ENCODE measurements around the gene RBKS.
"Not testable (repeated sequence)": the region's sequence is repeated elsewhere in the genome, so short reads cannot be mapped to it uniquely, and the experiment has no call there.

RBKS gene

DNA sequence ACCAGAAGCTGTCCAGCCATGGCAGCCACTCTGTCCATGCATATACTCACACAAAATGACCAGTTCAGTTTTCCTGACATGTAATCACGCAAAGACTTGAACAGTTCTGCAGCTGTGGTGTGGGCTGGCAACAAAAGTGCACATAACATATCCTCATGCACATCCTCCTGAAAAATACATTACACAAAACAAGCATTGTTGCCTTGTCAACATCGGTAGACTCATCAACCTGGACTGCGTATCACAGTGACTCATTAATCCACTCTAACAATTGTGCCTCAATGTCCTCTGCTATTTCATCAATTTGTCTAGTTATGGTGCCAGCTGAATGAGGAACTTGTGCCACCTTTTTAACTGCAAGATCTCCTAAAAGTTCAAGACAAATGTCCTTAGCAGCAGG is 19.5 kb downstream of the RBKS start:
- DNase-seq: no peak

DNA sequence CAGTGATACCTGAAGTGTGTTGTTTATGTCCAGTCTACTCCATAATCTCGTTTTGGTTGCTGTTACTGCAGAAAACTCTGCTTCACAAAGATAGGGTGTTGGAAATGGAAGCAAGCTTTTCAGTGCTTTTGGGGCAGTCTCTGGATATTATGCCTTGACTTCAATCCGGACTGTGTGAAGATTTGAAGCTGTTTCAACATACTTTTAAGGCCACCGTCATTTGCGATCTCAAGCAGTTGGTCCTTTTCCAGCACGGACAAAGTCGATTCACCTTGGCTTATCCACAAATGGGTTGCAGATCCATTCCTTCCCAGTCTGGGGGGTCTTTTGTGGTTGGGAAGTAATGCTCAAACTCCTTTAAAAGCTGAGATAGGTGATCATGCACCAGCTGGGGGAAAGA is 20.4 kb downstream of the RBKS start:
- no peak for DNase-seq

DNA sequence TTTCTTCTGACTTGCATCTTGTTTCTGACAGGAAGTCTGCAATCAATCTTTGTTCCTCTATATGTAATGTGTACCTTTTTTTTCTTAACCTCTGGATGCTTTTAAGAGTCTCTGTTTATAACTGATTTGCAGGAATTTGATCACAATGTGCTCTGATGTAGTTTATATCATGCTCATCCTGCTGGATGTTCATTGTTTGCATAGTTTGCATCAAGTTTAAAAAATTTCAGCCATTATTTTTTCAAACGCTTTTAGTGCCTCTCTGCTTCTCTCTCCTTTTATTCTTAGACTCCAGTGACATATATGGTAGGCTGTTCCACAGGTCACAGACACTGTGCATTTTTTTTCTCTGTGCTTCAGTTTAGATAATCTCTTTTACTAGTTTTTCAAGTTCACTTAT is 23.9 kb downstream of the RBKS start:
- DNase-seq: no peak

DNA sequence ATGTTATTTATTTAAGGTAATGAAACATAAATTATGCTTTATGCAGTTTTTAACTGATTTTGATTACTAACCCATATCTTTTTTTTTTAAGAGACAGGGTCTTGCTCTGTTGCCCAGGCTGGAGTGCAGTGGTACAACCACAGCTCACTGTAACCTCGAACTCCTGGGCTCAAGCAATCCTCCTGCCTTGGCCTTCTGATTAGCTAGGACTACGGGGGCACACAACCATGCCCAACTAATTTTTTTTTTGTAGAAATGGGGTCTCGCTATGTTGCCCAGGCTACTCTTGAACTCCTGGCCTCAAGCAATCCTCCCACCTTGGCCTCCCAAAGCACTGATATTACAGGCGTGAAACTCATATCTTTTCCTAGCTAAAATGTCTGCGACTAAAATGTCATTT is 26.2 kb downstream of the RBKS start:
- DNase-seq: not testable (repeated sequence)

DNA sequence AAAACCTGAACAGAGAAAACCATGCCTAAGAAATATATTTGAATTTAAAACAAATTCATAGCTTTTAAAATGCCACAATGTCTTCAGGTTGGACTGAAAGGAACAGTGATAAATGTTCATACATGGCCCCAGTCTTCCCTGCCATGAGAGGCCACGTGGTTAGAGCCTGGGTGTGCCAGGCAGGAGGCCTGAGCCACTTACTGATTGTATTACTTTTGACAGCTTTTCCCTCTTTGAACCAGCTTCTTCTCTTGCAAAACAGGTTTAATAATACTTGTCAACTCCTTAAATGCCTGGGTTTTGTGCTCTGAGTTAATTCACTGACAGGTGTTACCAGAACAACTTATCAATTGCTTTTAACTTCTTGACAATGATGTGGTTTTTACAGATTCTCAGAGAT is 27.0 kb downstream of the RBKS start:
- no peak for DNase-seq

DNA sequence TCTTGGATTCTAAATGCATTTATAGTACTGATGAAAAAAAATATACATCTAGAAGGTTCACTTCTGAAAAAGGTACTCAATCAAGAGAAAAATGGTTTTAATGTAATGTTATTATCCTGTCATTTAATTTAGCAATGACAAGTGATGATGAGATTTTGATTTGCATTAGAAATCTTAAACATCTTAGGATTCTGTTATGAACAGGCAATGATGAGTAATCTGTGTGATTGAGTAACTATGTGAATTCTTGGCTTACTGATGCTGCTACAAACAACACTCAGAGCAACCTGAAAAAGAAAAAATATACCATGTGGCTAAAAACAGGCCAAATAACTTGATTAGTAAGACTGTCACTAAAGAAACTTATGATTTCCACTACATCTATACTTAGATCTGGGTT is 30.1 kb downstream of the RBKS start:
- no peak for DNase-seq

DNA sequence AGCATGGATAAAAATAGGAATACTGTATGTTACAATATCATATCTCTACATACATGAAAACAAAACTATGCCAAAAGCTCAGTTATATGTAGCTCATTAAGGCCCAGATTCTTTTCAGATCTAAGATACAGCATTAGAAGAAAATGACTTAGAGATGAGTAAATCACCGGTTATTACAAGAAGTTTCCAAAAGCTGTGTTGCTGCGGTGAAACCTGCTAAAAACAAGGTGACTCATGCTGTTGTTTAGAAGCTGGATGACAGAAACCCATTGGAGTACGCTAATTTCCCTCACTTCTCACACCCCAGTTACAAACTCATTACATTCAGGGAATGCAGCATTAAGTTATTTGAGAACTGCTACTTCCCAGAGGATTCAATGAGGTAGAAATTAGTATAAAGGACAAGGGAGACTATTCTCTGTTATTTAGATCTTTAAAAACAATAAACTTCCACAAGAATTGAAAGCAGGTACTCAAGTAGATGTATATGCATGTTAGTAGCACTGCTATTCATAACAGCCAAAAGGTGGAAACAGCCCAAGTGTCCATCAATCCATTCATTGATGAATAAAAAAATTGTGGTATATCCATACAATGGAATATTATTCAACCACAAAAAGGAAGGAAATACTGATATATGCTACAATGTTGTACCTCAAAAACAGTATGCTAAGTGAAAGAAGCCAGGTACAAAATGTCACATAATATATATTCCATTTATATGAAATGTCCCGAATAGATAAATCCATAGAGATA is 32.6 kb downstream of the RBKS start:
- no peak for DNase-seq

DNA sequence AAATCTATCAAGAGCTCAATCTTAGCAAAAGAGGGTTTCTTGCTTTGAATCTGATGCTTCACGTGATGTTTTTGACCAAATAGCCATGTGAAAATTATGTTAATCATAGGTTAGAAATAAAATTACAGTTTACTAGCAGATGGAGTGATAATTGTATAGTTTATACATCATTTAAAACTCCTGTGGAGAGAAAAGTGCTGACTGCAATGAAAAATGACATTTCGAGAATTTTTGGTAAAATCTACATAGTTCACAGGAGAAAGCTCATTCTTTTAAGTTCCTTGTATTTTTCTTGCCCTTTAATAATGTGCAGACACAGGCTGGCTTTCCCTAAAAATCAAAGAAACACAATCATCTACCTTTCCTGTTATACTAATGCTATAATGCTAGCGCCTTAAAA is 33.2 kb downstream of the RBKS start:
- no peak for DNase-seq

DNA sequence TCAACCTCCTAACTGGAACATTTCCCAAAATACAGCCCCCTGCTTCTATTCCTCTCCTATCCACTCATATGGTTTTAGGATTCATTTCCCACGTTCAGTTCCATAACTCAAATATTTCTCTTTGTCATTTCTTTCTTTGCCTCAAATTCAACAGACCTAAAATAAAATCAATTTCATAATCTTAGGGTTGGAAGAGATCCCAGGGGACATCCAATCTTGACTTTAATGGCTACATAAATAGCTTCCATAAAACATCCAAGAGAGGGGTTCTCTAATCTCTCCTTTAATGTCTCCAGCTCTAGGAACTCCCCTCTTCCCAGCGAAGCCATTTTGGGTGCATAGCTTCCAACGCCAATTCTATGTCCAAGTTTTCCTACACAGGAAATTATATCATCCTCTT is 33.8 kb downstream of the RBKS start:
- DNase-seq: no peak

DNA sequence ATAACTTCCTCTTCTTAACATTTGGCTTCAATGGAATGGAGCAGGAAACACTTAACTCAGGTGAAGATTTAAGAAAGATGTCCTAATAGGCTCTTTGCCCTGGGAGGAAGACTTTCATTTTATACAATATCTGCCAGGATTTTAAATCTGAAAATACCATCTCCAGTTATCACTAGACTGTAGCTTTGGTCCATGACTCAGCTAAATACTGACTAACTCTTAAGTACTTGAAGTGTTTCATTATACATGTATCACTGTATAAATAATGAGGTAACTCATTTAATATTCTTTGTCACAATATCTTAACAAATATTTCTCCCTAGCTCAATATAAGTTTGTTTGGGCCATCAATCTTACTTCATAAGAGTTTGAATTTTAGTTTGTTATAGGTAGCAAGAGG is 34.7 kb downstream of the RBKS start:
- no peak for DNase-seq

DNA sequence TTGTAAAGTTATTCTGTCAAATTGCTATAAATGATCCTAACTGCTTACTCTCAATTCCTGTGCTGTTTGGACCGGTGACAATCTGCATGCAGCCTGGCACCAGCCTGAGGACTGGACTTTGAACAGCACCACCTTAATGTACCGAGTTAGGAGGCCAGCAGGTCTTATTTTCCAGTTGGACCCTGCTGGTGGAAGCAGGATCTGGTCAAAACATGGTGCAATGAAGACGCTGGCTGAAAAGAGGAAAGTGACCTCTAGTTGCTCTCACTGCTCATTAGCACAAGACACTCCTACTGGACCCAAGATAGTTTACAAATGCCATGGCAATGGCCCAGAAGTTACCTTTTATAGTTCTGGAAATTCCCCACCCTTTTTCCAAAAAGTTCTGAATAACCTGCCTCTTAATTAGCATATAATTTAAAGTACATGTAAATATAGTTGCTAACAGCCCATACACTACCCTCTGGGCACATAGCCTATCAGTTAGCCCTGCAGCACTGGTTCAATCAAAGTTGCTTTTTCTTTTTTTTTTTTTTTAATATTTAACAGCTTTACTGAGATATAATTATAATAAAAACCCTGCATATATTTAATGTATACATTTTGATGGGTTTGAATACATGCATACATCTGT is 35.8 kb downstream of the RBKS start:
- DNase-seq: no peak

DNA sequence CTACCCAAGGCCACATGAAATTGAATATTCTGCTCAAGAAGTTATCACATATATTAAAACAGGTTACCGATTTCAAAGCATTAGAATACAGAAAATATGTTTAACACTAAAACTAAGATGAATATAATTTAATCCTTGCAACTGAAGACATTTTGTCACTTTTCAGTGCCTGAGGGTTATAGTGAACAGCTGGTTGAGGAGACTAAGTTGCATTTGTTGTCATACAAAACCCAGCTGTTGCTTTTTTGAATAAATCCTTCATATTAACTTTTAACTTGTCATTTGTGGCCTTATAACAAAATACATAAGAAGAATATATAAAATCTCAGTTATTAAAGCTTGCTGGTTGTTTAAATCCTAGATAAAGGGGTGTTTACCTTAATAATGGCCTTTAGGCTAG is 37.5 kb downstream of the RBKS start:
- no peak for DNase-seq

DNA sequence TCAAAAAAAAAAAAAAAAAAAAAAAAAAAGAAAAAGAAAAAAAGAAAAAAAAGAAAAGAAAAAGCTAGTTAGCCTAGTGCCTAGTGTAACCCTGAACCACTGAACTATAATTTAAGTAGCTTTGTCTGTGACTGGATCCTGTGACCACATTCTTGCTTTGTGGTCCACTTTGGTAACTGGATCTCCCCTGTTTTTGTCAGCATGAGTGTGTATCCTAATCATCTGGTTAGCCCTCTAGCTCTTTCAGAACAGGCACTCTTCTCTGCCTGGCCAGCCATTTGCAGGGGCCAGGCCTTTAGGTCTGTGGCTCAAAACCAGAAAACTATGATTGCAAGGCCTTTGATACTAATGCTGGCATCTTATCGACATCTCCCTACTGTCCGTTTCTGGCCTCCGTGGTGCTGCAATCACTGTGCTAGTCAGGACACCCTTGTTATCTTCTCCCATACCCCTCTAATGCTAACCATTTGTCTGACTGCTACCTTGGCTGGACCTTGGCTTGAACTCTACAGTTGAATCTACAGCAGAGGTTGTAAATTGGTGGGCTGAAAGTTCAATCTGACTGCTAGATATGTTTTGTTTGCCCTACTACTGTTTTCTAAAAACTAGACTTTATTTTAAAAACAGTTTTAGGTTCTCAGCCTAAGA is 40.5 kb downstream of the RBKS start:
- no peak for DNase-seq

DNA sequence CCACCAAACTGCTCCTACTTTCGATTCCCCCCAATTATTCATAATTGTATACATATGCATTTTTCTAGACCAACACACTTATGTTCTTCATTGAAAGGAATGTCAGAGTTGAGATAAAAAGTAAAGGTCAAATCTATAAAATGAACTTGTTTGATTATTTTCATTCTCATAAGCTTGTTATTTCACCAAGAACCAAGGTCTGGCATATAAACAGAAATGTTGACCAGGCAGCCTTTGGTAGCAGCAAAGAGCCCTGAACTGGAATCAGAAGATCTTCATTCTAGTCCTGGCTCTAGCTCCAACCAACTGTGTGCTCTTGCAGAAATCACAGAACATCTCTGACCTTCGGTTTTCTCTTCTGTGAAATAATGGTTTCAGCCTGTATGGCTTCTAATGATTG is 42.9 kb downstream of the RBKS start:
- no peak for DNase-seq

DNA sequence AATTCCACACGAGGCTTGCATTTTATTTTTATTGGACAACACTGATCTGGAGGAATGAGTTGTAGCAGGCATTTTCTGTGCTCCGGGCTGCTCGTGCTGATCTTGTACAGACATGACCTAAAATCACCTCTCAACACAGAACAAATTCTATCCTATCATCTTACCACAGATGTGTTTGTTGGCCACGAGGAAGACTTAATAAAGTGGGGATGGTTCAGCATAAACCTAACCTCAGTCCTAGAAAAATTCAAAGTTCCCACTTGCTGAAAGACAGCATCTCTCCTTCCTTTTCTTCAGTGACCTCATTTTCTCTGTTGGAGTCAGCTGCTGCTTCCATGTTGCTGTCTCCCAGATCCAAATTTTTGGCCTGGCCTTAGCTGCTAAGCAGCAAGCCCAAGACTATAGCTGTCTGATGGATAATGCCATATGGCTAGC is 45.3 kb downstream of the RBKS start:
- DNase-seq: no peak

DNA sequence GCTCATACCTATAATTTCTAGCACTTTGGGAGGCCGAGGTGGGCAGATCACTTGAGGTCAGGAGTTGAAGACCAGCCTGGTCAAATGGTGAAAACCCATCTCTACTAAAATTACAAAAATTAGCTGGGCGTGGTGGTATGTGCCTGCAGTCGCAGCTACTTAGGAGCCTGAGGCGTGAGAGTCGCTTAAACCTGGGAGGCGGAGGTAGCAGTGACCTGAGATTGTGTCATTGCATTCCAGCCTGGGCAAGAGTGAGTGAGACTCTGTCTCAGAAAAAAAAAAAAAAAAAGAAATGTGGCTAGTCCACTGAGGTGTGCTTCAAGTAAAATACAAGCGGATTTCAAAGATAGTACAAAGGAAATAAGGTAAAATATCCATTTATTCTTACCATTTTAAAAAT is 46.2 kb downstream of the RBKS start:
- DNase-seq: no peak

DNA sequence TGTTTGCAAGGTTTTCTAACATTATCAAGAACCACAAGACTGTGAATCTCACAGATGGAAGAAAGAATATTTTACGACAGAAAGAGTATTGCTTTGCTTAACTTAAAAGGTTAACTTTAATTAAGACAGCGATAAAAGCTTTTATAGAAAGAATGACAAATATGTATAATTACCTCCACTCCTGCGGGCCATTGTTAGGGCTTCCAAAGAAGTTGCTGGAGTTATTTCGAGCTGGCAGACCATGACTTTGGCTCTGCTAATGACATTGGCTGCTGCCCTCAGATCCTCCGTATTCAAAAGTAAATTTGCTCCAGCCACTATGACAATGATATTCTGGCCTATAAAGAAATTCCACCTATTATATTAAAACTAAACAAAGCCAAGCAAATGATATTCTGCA is 47.3 kb downstream of the RBKS start:
- DNase-seq: no peak

DNA sequence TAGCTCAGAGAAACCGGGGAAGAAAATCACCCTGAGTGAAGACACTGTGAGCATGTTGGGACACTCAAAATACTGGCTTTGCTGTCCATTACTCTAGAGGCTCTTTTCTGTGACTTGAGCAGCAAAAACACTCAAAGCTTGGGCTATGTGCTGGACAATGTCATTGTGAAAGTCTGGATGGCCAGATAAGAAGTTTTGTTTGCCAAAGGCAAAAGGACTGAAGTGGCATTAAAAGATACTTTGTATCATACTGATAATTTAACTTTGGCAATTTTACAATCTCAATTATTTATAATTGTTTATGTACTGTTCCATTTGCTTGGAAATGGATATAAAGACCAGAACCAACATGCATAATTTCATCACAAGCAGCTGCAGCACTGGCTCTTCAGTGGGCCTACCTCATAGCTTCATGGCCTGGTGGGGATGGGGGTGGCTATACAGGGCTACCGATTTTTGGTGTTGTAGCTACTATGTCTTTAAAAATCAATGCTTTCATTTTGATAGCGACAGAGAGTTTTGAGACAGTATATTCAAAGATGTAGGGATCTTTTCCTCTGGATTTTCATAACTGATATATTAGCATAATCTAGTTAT is 51.1 kb downstream of the RBKS start:
- no peak for DNase-seq

DNA sequence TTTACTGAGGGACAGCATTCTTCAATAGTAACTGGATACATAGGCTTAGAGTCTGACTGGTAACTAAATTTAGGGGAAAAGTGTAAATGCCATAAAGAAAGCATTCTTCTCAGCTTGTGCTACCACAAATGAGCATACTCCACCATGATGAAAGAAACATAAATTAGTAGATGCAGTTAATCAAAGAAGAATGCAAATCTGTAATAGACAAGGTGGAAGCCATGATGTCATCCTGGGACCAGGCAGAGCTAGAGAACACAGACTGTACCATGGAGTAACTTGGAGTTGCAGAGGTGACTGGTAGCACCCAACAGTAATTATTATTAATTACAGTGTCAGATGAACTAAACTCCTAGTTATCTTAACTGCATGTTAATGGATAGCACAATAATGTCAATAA is 51.7 kb downstream of the RBKS start:
- DNase-seq: no peak

DNA sequence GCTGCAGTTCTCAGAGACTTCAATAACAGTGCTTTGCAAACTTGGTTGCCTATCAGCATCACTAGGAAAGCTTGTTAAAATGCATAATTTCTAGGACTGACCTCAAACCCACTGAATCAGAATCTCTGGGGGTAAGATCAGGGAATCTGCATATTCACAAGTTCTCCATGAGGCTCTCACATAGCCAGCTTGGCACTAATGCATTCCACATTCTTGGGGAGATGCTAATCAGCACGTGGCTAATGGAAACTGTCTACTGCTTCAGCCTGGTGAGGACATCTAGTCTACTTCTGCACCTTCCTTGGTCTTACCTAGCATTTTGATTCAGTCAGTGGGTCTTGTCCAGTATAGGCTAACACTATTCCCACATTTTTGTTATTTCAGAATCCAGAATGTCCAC is 56.3 kb downstream of the RBKS start:
- DNase-seq: no peak

DNA sequence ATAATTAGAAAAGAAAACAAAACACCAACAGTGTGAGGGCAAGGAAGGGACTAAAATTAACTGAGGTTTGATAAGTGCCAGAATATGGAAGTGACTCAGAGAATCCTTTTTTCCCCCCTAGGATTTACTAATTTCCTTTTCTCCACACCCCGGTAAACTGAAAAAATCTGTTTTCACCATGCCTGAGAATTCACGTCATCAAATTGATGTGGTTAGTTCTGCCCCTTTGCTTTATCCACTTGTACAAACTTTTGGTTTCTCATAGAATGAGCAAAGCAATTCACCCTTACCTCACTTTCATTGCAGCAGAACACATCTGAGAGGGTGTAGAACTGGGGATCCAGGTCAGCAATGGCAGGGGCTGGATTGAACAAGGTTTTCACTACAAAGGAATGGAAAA is 57.8 kb downstream of the RBKS start:
- DNase-seq: no peak

DNA sequence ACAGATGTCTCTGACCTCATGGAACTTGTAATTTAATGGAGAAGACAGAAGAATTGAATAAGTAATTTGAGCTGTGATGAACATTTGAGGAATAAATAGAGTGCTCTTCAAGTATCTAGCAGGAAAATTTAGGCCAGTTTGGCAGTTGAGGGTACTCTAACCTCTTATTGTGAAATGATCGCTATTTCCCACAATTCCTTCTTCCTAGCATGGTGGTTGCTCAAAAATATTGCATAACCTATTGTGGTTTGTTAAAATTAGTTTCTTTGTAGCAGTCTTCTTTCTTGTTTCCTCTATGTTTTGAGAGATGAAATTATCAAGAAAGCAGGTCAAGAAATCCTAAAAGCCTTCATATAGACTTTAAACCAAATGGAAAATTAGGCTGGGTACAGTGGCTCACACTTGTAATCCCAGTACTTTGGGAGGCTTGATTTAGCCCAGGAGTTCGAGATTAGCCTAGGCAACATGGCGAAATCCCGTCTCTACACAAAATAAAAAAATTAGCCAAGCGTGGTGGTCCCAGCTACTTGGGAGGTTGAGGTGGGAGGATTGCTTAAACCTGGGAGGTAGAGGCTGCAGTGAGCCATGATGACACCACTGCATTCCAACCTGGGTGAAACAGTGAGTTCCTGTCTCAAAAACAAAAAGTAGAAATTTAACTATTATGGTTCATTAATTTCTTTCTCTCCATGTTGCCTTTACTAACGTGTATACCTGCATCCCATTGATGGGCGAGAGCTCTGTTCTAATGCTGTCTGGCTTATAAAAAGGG is 58.7 kb downstream of the RBKS start:
- DNase-seq: no peak

DNA sequence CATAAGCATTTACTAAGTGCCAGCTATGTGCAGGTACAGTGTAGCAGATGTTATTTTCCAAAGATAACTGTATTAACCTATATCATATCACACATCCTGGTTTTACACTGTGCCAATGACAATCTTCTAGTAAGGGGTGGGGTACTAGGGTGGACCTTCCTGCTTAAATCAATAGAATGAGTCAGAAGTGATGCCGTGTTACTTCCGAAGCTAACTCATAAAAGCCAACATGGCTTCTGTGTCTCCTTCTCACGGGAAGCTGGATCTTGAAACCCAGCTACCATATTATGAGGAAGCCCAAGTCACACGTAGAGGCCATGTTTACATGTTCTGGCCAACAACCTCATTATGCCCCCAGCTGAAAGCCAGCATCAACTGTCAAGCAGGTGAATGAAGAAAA is 59.5 kb downstream of the RBKS start:
- DNase-seq: no peak
